ENCODE data around the gene CCDC190.

DNA sequence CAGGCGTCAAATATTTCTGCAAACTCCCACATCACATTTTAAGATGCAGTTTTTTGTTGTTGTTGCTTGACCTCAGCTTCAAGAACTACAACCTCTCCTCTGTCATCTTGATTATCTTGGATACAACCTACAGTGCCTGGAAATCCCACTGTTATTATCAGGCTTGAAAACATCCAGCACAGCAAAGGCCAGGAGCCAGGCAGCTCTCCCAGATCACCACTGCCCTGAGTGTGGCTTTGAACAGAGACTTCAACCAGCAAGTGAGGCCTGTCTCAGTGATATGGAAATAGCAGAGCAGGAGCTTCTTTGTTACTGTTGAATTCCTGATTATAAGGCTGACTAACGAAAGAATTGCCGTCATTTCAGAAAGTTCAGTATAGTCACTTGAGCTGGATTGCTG lies 28.5 kb downstream of the CCDC190 start:
- TF ChIP-seq, protein P1, sequence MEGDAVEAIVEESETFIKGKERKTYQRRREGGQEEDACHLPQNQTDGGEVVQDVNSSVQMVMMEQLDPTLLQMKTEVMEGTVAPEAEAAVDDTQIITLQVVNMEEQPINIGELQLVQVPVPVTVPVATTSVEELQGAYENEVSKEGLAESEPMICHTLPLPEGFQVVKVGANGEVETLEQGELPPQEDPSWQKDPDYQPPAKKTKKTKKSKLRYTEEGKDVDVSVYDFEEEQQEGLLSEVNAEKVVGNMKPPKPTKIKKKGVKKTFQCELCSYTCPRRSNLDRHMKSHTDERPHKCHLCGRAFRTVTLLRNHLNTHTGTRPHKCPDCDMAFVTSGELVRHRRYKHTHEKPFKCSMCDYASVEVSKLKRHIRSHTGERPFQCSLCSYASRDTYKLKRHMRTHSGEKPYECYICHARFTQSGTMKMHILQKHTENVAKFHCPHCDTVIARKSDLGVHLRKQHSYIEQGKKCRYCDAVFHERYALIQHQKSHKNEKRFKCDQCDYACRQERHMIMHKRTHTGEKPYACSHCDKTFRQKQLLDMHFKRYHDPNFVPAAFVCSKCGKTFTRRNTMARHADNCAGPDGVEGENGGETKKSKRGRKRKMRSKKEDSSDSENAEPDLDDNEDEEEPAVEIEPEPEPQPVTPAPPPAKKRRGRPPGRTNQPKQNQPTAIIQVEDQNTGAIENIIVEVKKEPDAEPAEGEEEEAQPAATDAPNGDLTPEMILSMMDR (IDR thresholded peaks at IDR 0.05; ENCODE audit: insufficient read depth, low read length, poor library complexity, severe bottlenecking), result no peak
- no peak for TF ChIP-seq EZH2phosphoT487 (conservative IDR thresholded peaks at IDR 0.05; ENCODE audit: low read length)

Measured in SU-DHL-6 (cell line).